Measurements from ENCODE around the gene HRH3. TPM values are rescaled to one million over a fixed set of nuclear protein-coding genes. Genes with fewer than 3 reads are reported as not detected.

HRH3 gene
- total RNA-seq, 4 donors from 2014 or later: not detected

DNA sequence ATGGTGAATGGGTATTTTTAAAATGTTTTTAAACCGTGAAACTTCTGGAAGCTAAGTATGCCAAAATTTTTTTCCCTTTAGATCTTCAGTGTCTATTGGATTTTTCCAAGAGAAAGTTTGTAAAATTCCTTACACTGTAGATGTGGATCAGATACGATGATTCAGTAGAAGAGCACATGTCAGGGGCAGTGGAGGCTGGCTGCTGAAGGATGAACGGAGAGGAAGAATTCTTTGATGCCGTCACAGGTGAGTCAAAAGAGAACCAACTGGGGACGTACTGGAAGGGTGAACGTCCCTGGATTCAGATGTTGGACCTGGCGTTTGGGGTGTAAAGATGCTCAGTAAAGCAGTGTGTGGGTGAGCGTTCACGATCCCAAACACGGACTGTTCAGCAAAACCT is 35.9 kb upstream of the HRH3 start:
- intact Hi-C loops (cut with DNase I; ENCODE audit: low total_unique reads) (no loop called here), in situ Hi-C loops (cut with MboI; ENCODE audit: low pct_ligation_motif_present in 1 of 4, low pct_unique_long_range_greater_than_20kb in 1 of 4, low sequenced_read_pairs in 3 of 4) (no loop called here)
- no peak for DNase-seq
- TF ChIP-seq POLR2A (IDR thresholded peaks at IDR 0.05) (no peak), EP300 (IDR thresholded peaks at IDR 0.05; ENCODE audit: low read depth) (no peak), POLR2AphosphoS5 (IDR thresholded peaks at IDR 0.05) (no peak)
- TF ChIP-seq, protein P1, sequence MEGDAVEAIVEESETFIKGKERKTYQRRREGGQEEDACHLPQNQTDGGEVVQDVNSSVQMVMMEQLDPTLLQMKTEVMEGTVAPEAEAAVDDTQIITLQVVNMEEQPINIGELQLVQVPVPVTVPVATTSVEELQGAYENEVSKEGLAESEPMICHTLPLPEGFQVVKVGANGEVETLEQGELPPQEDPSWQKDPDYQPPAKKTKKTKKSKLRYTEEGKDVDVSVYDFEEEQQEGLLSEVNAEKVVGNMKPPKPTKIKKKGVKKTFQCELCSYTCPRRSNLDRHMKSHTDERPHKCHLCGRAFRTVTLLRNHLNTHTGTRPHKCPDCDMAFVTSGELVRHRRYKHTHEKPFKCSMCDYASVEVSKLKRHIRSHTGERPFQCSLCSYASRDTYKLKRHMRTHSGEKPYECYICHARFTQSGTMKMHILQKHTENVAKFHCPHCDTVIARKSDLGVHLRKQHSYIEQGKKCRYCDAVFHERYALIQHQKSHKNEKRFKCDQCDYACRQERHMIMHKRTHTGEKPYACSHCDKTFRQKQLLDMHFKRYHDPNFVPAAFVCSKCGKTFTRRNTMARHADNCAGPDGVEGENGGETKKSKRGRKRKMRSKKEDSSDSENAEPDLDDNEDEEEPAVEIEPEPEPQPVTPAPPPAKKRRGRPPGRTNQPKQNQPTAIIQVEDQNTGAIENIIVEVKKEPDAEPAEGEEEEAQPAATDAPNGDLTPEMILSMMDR (IDR thresholded peaks at IDR 0.05): no peak
- Histone ChIP-seq H3K9me3 (no peaks in the 10 kb centered on the region), H3K27me3 (no peaks in the 10 kb centered on the region), H3K4me1 (peaks cover 0 to 4% (median 0%) of the 10 kb centered on the region in 4 donors), H3K36me3 (peaks cover 0 to 19% (median 8%) of the 10 kb centered on the region in 4 donors), H3K4me3 (no peak overlapping the region), H3K27ac (no peak overlapping the region)
- WGBS, 2 donors (ENCODE audit: low coverage in 1 of 2): 89 to 94% methylated on average over 7 to 10 of the region's 10 CpGs

GRCh38 chr20:62254021-62254724 is 34.1 kb upstream of the HRH3 start:
- TF ChIP-seq, protein P1 (IDR thresholded peaks at IDR 0.05): no peak
- TF ChIP-seq EP300 (IDR thresholded peaks at IDR 0.05; ENCODE audit: low read depth) (no peak), POLR2AphosphoS5 (IDR thresholded peaks at IDR 0.05) (no peak), POLR2A (IDR thresholded peaks at IDR 0.05) (no peak)
- H3K27me3 ChIP-seq: no peaks in the 10 kb centered on the region
- H3K27ac ChIP-seq: no peak overlapping the region
- WGBS, 2 donors (ENCODE audit: low coverage in 1 of 2): 84 to 86% methylated on average over 4 to 12 of the region's 24 CpGs
- peaks cover 0 to 16% (median 5%) of the 10 kb centered on the region in 4 donors for H3K36me3 ChIP-seq
- intact Hi-C loops (cut with DNase I; ENCODE audit: low total_unique reads) (no loop called here), in situ Hi-C loops (cut with MboI; ENCODE audit: low pct_ligation_motif_present in 1 of 4, low pct_unique_long_range_greater_than_20kb in 1 of 4, low sequenced_read_pairs in 3 of 4) (no loop called here)
- H3K4me1 ChIP-seq: peaks cover 0 to 14% (median 0%) of the 10 kb centered on the region in 4 donors
- DNase-seq: no peak
- no peaks in the 10 kb centered on the region for H3K9me3 ChIP-seq
- no peak overlapping the region for H3K4me3 ChIP-seq

DNA sequence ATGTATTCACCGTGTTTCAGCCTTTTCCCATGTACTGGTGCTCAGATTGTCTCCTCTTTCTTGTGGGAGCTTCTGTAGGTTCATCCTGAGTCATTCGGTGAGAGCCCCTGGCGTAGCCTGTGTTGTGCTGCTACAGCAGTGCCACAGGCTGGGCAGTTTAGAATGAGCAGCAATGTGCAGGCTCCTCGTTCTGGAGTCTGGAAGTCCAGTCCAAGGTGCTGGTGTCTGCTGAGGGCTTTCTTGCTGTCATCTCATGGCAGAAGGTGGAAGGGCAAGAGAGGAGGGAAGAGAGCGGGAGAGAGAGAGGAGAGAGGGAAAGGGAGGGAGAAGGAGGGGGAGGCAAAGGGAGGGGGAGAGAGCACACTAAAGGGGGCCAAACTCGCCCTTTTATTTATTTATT is 33.3 kb upstream of the HRH3 start:
- TF ChIP-seq, protein P1 (IDR thresholded peaks at IDR 0.05): no peak
- TF ChIP-seq POLR2AphosphoS5 (IDR thresholded peaks at IDR 0.05) (no peak), POLR2A (IDR thresholded peaks at IDR 0.05) (no peak), EP300 (IDR thresholded peaks at IDR 0.05; ENCODE audit: low read depth) (no peak)
- Histone ChIP-seq H3K27me3 (no peaks in the 10 kb centered on the region), H3K4me3 (no peak overlapping the region), H3K27ac (no peak overlapping the region), H3K36me3 (peaks cover 0 to 16% (median 5%) of the 10 kb centered on the region in 4 donors), H3K9me3 (no peaks in the 10 kb centered on the region), H3K4me1 (peaks cover 0 to 18% (median 0%) of the 10 kb centered on the region in 4 donors)
- in situ Hi-C loops (cut with MboI; ENCODE audit: low pct_ligation_motif_present in 1 of 4, low pct_unique_long_range_greater_than_20kb in 1 of 4, low sequenced_read_pairs in 3 of 4) (no loop called here), intact Hi-C loops (cut with DNase I; ENCODE audit: low total_unique reads) (no loop called here)
- no peak for DNase-seq
- 87 to 89% methylated on average over 5 to 6 of the region's 6 CpGs for WGBS, 2 donors (ENCODE audit: low coverage in 1 of 2)

DNA sequence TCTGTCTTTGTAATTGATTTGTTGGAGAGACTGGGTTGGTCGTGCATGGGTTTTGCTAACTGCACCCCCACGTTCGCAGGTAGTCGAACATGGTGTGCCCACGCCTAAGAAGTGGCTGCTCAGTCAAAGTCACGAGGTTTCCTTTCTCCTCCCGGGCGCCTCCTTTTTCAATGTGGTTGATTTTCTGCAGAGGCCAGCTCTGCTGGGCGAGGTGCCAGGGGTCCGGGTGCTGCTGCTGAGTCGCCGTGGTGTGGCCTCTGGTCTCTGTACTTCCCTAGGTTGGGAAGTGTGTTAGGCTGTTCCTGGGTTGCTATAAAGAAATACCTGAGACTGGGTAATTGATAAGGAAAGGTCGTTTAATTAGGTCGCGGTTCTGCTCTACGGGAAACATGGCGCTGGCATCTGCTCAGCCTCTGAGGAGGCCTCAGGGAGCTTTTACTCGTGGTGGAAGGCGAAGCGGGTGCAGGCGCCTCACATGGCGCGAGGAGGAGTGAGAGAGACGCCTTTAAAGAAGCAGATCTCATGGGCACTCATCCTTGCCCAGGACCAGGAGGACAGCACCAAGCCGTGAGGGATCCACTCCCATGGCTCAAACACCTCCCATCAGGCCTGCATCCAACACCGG is 32.4 kb upstream of the HRH3 start:
- H3K36me3 ChIP-seq: peaks cover 0 to 14% (median 5%) of the 10 kb centered on the region in 4 donors
- TF ChIP-seq POLR2AphosphoS5 (IDR thresholded peaks at IDR 0.05): no peak
- TF ChIP-seq, protein P1 (IDR thresholded peaks at IDR 0.05): no peak
- no peak for TF ChIP-seq EP300 (IDR thresholded peaks at IDR 0.05; ENCODE audit: low read depth)
- no peak for TF ChIP-seq POLR2A (IDR thresholded peaks at IDR 0.05)
- intact Hi-C loops (cut with DNase I; ENCODE audit: low total_unique reads): no loop called here
- 90 to 95% methylated on average over 4 to 26 of the region's 26 CpGs for WGBS, 2 donors (ENCODE audit: low coverage in 1 of 2)
- H3K27me3 ChIP-seq: no peaks in the 10 kb centered on the region
- no peak overlapping the region for H3K4me3 ChIP-seq
- in situ Hi-C loops (cut with MboI; ENCODE audit: low pct_ligation_motif_present in 1 of 4, low pct_unique_long_range_greater_than_20kb in 1 of 4, low sequenced_read_pairs in 3 of 4): no loop called here
- H3K27ac ChIP-seq: no peak overlapping the region
- DNase-seq: no peak
- no peaks in the 10 kb centered on the region for H3K9me3 ChIP-seq
- peaks cover 0 to 15% (median 0%) of the 10 kb centered on the region in 4 donors for H3K4me1 ChIP-seq

All from transverse colon (tissue), 4 donors.